Right hindlimb (tissue), 1 donor: ENCODE data around the gene LLPH.
A peak's percentile ranks its signal among the peaks of the same experiment; 100 is the strongest.

Experiments
- DNase-seq: peaks from one replicate; pipeline ENCODE4 v3.0.0-alpha.2; 2018

The LLPH gene

DNA sequence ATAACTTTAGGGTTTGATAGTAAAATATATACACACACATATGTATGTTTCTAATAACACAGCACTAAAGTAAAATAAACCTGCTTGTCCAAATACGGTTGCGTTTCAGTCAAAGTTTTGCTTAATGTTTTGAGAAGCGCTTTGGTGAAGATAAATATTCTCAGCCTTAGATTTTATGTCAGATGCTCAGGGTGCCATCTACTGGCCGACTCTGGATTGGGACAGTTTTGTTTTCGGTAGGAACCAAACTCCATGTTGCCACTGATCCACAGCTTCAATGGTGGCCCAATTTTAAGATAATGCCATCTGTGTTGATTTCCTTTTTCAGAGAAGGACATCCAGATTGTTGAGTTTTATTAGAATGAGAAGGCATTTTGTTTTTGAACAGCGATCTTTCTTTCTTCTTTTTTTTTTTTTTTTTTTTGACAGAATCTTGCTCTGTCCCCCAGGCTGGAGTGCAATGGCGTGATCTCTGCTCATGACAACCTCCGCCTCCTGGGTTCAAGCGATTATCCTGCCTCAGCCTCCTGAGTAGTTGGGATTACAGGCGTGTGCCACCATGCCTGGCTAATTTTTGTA is 43.1 kb downstream of the LLPH start:
- DNase-seq, result peak; percentile 79

DNA sequence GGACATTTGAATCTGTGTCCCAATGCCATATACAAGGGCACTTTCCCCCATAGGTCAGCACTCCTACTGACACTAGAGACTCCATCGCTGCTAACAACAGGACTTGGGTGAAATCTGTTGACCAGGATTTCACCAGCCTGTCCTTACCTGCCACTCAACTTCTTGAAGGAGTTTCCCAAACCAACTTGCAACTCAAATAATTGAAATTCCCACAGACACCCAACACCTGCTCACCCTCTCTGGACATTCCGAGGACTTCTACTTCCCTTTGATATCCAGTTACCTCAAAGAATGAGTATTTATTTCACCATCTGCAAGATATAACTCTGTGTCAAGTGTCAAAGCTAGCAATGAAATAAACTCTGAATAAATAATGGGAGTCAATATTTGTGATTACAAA is 44.6 kb downstream of the LLPH start:
- no peak for DNase-seq

DNA sequence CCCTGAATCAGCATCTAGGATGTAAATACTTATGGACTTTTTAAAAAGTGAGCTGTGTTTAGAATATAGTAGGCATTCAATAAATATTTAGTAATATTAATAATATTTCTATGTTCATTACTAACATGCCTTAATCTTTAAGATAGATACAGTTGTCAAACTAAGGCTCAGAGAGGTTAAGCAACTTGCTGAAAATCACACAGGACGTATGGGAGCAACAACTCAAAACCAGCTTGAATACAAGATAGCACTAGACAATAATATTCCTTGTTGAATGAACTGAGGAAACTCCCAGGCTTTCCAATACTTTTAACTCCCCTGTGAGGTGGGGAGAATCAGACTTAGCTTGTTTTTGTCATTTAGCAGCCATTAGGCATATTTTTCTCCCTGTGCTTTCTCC is 45.3 kb downstream of the LLPH start:
- DNase-seq, result no peak

DNA sequence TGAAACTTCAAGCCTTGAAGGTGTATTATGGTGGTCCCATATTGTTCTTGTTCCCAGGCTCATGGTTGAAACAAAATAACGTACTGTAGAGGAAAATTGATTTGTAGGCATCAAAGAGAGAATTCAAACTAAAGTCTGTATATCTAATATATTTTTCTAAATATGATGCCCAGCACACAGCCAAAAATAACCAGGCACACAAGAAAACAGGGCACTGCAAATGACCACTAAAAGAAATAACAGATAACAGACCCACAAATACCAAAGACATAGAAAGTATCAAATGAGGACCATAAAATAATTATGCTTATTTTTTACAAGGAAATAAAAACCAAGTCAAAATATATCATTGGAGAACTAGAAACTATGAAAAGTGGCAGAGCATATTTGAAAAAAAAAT is 46.8 kb downstream of the LLPH start:
- DNase-seq, result no peak

DNA sequence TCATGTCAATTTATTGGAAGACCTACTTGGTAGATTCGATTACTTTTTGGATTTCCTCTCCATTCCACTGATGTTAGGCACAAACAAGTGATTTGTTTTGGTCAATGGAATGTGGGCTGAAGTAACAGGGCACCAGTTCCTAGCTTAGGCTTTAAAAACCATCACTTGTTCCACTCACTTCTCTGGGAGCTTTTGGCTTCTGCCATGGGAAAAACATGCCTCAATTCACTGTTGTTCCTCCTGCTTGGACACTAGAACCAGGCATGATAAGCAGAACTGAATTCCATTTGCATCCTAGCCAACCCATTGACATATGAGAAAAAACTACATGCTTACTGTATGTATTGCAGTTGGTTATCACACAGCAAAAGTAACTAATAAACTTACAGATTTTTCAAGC is 47.8 kb downstream of the LLPH start:
- no peak for DNase-seq

- DNase-seq, result no peak
These were observed 49.8 kb downstream of the LLPH start for GRCh38 chr12:66080791-66081190.

- DNase-seq, result no peak
These were observed 53.0 kb downstream of the LLPH start for GRCh38 chr12:66077542-66077941.

- no peak for DNase-seq
These were observed 56.0 kb downstream of the LLPH start for GRCh38 chr12:66074561-66074960.

GRCh38 chr12:66072566-66072965 is 58.0 kb downstream of the LLPH start:
- no peak for DNase-seq

DNA sequence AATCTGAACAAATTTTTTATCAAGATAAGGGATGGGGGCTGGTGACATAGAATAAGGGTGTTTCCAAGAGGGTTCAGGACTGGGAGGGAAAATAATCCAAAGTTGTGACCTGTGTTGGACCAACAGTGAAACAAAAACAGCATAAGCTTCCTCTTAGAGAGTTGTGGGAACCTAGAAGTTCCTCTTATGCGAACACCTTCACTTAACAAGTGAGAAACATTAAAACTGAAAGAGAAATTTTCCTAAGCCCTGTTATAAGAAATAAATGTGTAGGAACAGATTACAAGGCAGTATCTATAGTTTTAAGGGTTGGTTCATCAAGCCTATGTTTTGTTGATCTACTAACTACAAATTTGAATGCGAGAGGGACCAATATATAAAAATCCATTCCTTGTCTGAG is 58.4 kb downstream of the LLPH start:
- no peak for DNase-seq

- DNase-seq, result no peak
These were observed 59.0 kb downstream of the LLPH start for GRCh38 chr12:66071549-66071948.

DNA sequence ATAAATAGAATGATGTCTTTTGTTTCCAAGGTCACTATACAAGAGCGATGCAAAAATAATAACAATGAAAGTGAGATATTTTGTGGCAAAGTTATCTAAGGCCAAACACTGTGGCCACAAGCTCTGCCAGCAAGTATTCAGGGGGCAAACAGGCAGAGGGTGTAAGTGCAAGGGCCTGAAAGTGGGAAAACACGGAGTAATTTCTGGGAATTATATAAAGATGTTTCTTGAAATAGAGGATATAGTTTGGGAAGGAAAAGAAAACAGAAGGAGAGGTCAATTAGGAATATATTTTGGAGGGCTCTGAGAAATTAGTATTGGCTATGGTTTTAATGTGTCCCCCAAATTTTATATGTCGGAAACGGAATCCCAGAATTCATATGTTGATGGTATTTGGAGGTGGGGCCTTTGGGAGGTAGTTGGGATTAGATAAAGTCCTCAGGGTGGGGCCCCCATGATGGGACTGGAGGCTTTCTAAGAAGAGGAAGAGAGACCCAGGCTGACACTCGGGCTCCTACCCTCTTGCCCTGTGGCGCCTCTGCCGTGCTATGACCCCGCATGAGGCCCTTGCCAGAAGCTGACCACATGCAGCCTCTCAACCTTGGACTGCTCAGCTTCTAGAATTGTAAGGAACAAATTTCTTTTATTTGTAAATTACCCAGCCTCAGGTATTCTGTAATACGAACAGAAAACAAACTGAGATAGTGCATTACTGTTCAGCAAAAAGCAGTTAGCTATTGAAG is 60.0 kb downstream of the LLPH start:
- DNase-seq, result no peak

DNA sequence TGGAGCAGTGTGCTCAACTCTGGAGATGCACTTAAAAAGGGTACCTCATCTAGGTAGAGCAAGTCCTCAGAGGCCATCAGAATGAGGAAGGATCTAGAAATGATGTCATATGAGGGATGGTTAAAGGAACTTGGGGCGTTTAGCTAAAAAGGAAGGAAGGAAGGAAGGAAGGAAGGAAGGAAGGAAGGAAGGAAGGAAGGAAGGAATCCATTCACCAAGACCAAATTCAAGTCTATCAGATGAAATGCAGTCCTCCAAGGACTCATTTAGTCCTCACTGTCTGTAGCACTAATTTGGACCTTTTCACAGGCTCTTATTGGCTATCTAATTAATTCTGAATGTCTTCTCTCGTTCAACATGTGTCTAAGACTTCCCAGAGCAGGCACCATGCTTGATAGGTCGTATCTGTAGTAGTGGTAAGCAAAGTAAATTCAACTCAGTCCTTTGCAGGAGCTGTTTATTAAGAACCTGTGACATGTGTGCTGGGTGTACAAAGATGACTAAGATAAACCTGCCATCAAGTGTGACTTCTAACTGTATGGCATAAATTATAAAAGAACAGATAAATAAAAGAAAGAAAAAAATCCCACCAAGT is 63.5 kb downstream of the LLPH start:
- DNase-seq, result no peak
